LNCAP (cell line): ENCODE results near the gene SSPN.

Source experiments
- CTCF ChIP-seq: fragments of 450-650 bp; IDR thresholded peaks from 2 replicates; pipeline ENCODE4 v1.5.1; 2017; ENCODE audit warnings: mild to moderate bottlenecking

The SSPN gene

GRCh38 chr12:26214121-26214520, 18.7 kb downstream of the SSPN start:
- no peak for TF ChIP-seq CTCF

GRCh38 chr12:26219736-26220135, 24.4 kb downstream of the SSPN start:
- TF ChIP-seq CTCF: no peak

- no peak for TF ChIP-seq CTCF
Observed at GRCh38 chr12:26224657-26225056, 29.3 kb downstream of the SSPN start.

- TF ChIP-seq CTCF: no peak
Observed at GRCh38 chr12:26226122-26226521, 30.7 kb downstream of the SSPN start.

- no peak for TF ChIP-seq CTCF
Observed at GRCh38 chr12:26226629-26227360, 31.4 kb downstream of the SSPN start.

- TF ChIP-seq CTCF: no peak
Observed at GRCh38 chr12:26227361-26227745, 32.0 kb downstream of the SSPN start.

GRCh38 chr12:26229910-26230309, 34.5 kb downstream of the SSPN start:
- no peak for TF ChIP-seq CTCF

GRCh38 chr12:26231470-26231869, 36.1 kb downstream of the SSPN start:
- no peak for TF ChIP-seq CTCF
